Dermis microvascular lymphatic vessel endothelial cell (primary cell): Measurements from ENCODE around the gene SLC19A1. TPM values are rescaled to one million over a fixed set of nuclear protein-coding genes. Genes with fewer than 3 reads are reported as not detected.

Source experiments
- DNase-seq, 2 donors: peaks; one replicate each; pipeline versions ENCODE4 v3.0.0 to v3.0.0-alpha.2; 2010; ENCODE audit warnings: low read depth in 2 of 2
- total RNA-seq: library from RNA; depleted of rRNA; stranded (reverse); fragments of >200 nt; gene quantifications from 2 replicates; pipeline ENCODE4 v1.2.1, GENCODE V29; 2014

Gene SLC19A1
- total RNA-seq, 1 donor from 2014 or later = 4.9 TPM

GRCh38 chr21:45545236-45545570 is 3.0 kb upstream of the SLC19A1 start:
- no peak for DNase-seq

- no peak for DNase-seq
Measured at GRCh38 chr21:45544449-45545235, 2.4 kb upstream of the SLC19A1 start.

- no peak for DNase-seq
Measured at GRCh38 chr21:45543710-45544448, 1.6 kb upstream of the SLC19A1 start.

GRCh38 chr21:45543371-45543709 is 1.1 kb upstream of the SLC19A1 start:
- DNase-seq = no peak

GRCh38 chr21:45542667-45543370 is 579 bp upstream of the SLC19A1 start:
- DNase-seq = no peak

- DNase-seq = peak; percentile 45 to 82
Measured at GRCh38 chr21:45541221-45542039, 810 bp downstream of the SLC19A1 start.

- DNase-seq = no peak
Measured at GRCh38 chr21:45540601-45540970, 1.7 kb downstream of the SLC19A1 start.

GRCh38 chr21:45539796-45540600 is 2.2 kb downstream of the SLC19A1 start:
- DNase-seq = no peak

- no peak for DNase-seq
Measured at GRCh38 chr21:45539046-45539795, 3.0 kb downstream of the SLC19A1 start.

GRCh38 chr21:45538381-45539045 is 3.7 kb downstream of the SLC19A1 start:
- no peak for DNase-seq

- DNase-seq = no peak
Measured at GRCh38 chr21:45537746-45538291, 4.4 kb downstream of the SLC19A1 start.

- no peak for DNase-seq
Measured at GRCh38 chr21:45537111-45537745, 5.0 kb downstream of the SLC19A1 start.

GRCh38 chr21:45536301-45537081 is 5.7 kb downstream of the SLC19A1 start:
- no peak for DNase-seq

- no peak for DNase-seq
Measured at GRCh38 chr21:45535341-45536081, 6.7 kb downstream of the SLC19A1 start.

GRCh38 chr21:45534636-45535331 is 7.5 kb downstream of the SLC19A1 start:
- DNase-seq = peak in 1 of 2 donors; percentile 39

GRCh38 chr21:45533846-45534635 is 8.2 kb downstream of the SLC19A1 start:
- DNase-seq = no peak
